ENCODE measurements around the gene PTTG1. TPM values are rescaled to one million over a fixed set of nuclear protein-coding genes. Genes with fewer than 3 reads are reported as not detected.

PTTG1 gene
- total RNA-seq, 1 experiment from 2014 or later = 234 TPM

- Histone ChIP-seq H2AFZ (ENCODE audit: low read length) (no peak overlapping the region), H3K9me3 (ENCODE audit: low read length) (no peaks in the 10 kb centered on the region), H3K27ac (ENCODE audit: low read length) (no peak overlapping the region), H3K9me2 (replicated peaks; ENCODE audit: insufficient read depth, low read length) (no peaks in the 10 kb centered on the region), H3K9ac (ENCODE audit: low read length) (no peak overlapping the region), H3K4me3 (ENCODE audit: low read length) (no peak overlapping the region), H4K20me1 (ENCODE audit: insufficient read depth, low read depth, low read length) (no peaks in the 10 kb centered on the region), H3K4me2 (ENCODE audit: low read depth, low read length, poor library complexity, severe bottlenecking) (no peak overlapping the region), H3K36me3 (ENCODE audit: insufficient read depth, low read length) (no peaks in the 10 kb centered on the region), H3K79me2 (ENCODE audit: low read length) (no peaks in the 10 kb centered on the region), H3K4me1 (ENCODE audit: low read length) (no peaks in the 10 kb centered on the region), H3K27me3 (ENCODE audit: low read length) (no peaks in the 10 kb centered on the region)
- no peak for DNase-seq
Observed at GRCh38 chr5:160460377-160461049, 38.9 kb downstream of the PTTG1 start.

DNA sequence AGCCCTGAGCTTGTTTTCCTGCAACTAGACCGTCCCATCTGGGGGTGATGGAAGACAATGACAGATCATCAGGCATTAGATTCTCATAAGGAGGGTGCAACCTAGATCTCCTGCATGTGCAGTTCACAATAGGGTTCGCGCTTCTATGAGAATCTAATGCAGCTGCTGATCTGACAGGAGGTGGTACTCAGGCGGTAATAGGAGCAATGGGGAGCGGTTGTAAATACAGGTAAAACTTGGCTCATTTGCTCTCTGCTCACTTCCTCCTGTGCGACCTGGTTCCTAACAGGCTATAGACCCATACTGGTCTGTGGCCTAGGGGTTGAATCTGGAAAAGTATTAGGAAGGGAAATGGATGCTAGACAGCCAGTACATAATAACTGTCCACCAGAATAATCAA lies 39.7 kb downstream of the PTTG1 start:
- H3K9me2 ChIP-seq (replicated peaks; ENCODE audit: insufficient read depth, low read length) = no peaks in the 10 kb centered on the region
- no peaks in the 10 kb centered on the region for H3K4me1 ChIP-seq (ENCODE audit: low read length)
- no peaks in the 10 kb centered on the region for H3K9me3 ChIP-seq (ENCODE audit: low read length)
- no peak overlapping the region for H3K27ac ChIP-seq (ENCODE audit: low read length)
- H3K4me3 ChIP-seq (ENCODE audit: low read length) = no peak overlapping the region
- no peaks in the 10 kb centered on the region for H3K79me2 ChIP-seq (ENCODE audit: low read length)
- no peaks in the 10 kb centered on the region for H3K27me3 ChIP-seq (ENCODE audit: low read length)
- no peak overlapping the region for H3K4me2 ChIP-seq (ENCODE audit: low read depth, low read length, poor library complexity, severe bottlenecking)
- no peak overlapping the region for H2AFZ ChIP-seq (ENCODE audit: low read length)
- no peak overlapping the region for H3K9ac ChIP-seq (ENCODE audit: low read length)
- no peaks in the 10 kb centered on the region for H3K36me3 ChIP-seq (ENCODE audit: insufficient read depth, low read length)
- no peak for DNase-seq
- H4K20me1 ChIP-seq (ENCODE audit: insufficient read depth, low read depth, low read length) = no peaks in the 10 kb centered on the region

DNA sequence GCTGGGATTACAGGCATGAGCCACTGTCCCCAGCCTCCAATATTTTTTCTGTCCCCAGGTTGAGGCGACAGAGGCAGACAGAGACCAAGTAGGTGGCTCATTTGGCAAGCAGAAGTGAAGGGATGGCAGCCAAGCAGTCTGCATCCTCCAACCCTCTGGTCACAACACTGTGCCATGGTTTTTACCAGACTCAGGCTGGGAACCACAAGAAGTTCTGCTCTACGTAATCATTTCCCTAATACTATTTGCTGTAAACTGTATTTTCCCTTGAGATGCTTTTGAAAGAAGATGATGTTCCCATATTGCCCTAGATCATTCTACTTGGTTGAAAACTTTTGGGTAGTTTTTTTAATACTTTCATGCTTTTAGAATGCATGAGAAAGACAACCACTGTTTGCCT lies 40.5 kb downstream of the PTTG1 start:
- no peaks in the 10 kb centered on the region for H4K20me1 ChIP-seq (ENCODE audit: insufficient read depth, low read depth, low read length)
- no peak for DNase-seq
- no peaks in the 10 kb centered on the region for H3K9me3 ChIP-seq (ENCODE audit: low read length)
- H2AFZ ChIP-seq (ENCODE audit: low read length) = no peak overlapping the region
- H3K79me2 ChIP-seq (ENCODE audit: low read length) = no peaks in the 10 kb centered on the region
- H3K9ac ChIP-seq (ENCODE audit: low read length) = no peak overlapping the region
- H3K4me2 ChIP-seq (ENCODE audit: low read depth, low read length, poor library complexity, severe bottlenecking) = no peak overlapping the region
- no peaks in the 10 kb centered on the region for H3K36me3 ChIP-seq (ENCODE audit: insufficient read depth, low read length)
- H3K27me3 ChIP-seq (ENCODE audit: low read length) = no peaks in the 10 kb centered on the region
- H3K4me1 ChIP-seq (ENCODE audit: low read length) = no peaks in the 10 kb centered on the region
- no peak overlapping the region for H3K4me3 ChIP-seq (ENCODE audit: low read length)
- no peak overlapping the region for H3K27ac ChIP-seq (ENCODE audit: low read length)
- H3K9me2 ChIP-seq (replicated peaks; ENCODE audit: insufficient read depth, low read length) = no peaks in the 10 kb centered on the region

GRCh38 chr5:160463227-160463626 lies 41.6 kb downstream of the PTTG1 start:
- Histone ChIP-seq H3K4me1 (ENCODE audit: low read length) (peaks cover 7% of the 10 kb centered on the region; the same call in 1 of the 2 replicates), H4K20me1 (ENCODE audit: insufficient read depth, low read depth, low read length) (no peaks in the 10 kb centered on the region), H3K36me3 (ENCODE audit: insufficient read depth, low read length) (no peaks in the 10 kb centered on the region), H3K79me2 (ENCODE audit: low read length) (no peaks in the 10 kb centered on the region), H3K27ac (ENCODE audit: low read length) (no peak overlapping the region), H3K9me3 (ENCODE audit: low read length) (no peaks in the 10 kb centered on the region), H3K9ac (ENCODE audit: low read length) (no peak overlapping the region), H3K4me2 (ENCODE audit: low read depth, low read length, poor library complexity, severe bottlenecking) (no peak overlapping the region), H3K9me2 (replicated peaks; ENCODE audit: insufficient read depth, low read length) (no peaks in the 10 kb centered on the region), H3K27me3 (ENCODE audit: low read length) (no peaks in the 10 kb centered on the region), H3K4me3 (ENCODE audit: low read length) (no peak overlapping the region), H2AFZ (ENCODE audit: low read length) (no peak overlapping the region)
- DNase-seq = no peak

- H3K4me2 ChIP-seq (ENCODE audit: low read depth, low read length, poor library complexity, severe bottlenecking) = no peak overlapping the region
- DNase-seq = no peak
- H3K9ac ChIP-seq (ENCODE audit: low read length) = no peak overlapping the region
- H4K20me1 ChIP-seq (ENCODE audit: insufficient read depth, low read depth, low read length) = no peaks in the 10 kb centered on the region
- no peaks in the 10 kb centered on the region for H3K79me2 ChIP-seq (ENCODE audit: low read length)
- no peaks in the 10 kb centered on the region for H3K9me2 ChIP-seq (replicated peaks; ENCODE audit: insufficient read depth, low read length)
- no peak overlapping the region for H3K4me3 ChIP-seq (ENCODE audit: low read length)
- no peaks in the 10 kb centered on the region for H3K36me3 ChIP-seq (ENCODE audit: insufficient read depth, low read length)
- H3K27ac ChIP-seq (ENCODE audit: low read length) = no peak overlapping the region
- no peaks in the 10 kb centered on the region for H3K27me3 ChIP-seq (ENCODE audit: low read length)
- no peak overlapping the region for H2AFZ ChIP-seq (ENCODE audit: low read length)
- H3K4me1 ChIP-seq (ENCODE audit: low read length) = peaks cover 8% of the 10 kb centered on the region; the same call in 1 of the 2 replicates
- H3K9me3 ChIP-seq (ENCODE audit: low read length) = no peaks in the 10 kb centered on the region
Observed at GRCh38 chr5:160463740-160464465, 42.2 kb downstream of the PTTG1 start.

DNA sequence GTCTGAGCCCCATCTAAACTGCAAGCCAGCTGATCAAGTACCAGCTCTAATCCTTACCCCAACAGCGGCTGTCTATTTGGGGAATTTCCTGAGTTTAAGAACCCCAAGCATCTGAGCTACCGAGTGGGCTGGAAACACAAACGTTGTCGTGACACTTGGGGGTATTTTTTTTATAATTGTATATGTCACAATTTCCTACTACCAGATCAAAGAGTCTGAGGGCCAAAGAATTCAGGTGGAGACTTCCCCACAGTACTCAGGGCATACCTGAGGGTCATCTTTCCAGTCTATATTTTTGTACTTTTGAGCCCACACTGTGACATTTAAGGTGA lies 42.8 kb downstream of the PTTG1 start:
- Histone ChIP-seq H3K9me2 (replicated peaks; ENCODE audit: insufficient read depth, low read length) (no peaks in the 10 kb centered on the region), H3K79me2 (ENCODE audit: low read length) (no peaks in the 10 kb centered on the region), H3K27ac (ENCODE audit: low read length) (no peak overlapping the region), H2AFZ (ENCODE audit: low read length) (no peak overlapping the region), H3K9ac (ENCODE audit: low read length) (no peak overlapping the region), H3K4me1 (ENCODE audit: low read length) (peaks cover 8% of the 10 kb centered on the region; the same call in 1 of the 2 replicates), H3K27me3 (ENCODE audit: low read length) (no peaks in the 10 kb centered on the region), H3K4me3 (ENCODE audit: low read length) (no peak overlapping the region), H3K36me3 (ENCODE audit: insufficient read depth, low read length) (no peaks in the 10 kb centered on the region), H3K4me2 (ENCODE audit: low read depth, low read length, poor library complexity, severe bottlenecking) (no peak overlapping the region), H3K9me3 (ENCODE audit: low read length) (no peaks in the 10 kb centered on the region), H4K20me1 (ENCODE audit: insufficient read depth, low read depth, low read length) (no peaks in the 10 kb centered on the region)
- no peak for DNase-seq

DNA sequence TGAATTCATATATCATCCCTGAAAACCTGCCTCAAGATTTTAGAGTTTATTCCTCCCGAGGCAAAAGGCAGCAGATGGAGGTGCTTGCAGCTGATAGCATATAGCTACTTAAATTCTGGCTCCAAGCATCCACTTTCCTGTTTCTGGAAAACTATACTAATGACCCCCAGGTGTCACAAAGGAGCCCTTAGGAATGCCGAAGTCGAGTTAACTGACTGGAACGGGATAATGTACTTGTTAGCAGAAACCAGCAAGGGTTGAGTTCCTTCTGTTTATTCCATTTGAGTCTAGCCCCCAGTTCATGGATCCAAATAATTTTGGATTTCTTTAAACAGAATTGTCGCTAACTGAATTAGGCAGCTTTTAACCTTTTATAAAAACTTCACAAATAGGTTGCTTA lies 44.5 kb downstream of the PTTG1 start:
- no peak overlapping the region for H3K4me3 ChIP-seq (ENCODE audit: low read length)
- DNase-seq = no peak
- H4K20me1 ChIP-seq (ENCODE audit: insufficient read depth, low read depth, low read length) = no peaks in the 10 kb centered on the region
- no peak overlapping the region for H2AFZ ChIP-seq (ENCODE audit: low read length)
- H3K36me3 ChIP-seq (ENCODE audit: insufficient read depth, low read length) = no peaks in the 10 kb centered on the region
- no peak overlapping the region for H3K27ac ChIP-seq (ENCODE audit: low read length)
- peaks cover 8% of the 10 kb centered on the region; the same call in 1 of the 2 replicates for H3K4me1 ChIP-seq (ENCODE audit: low read length)
- no peak overlapping the region for H3K9ac ChIP-seq (ENCODE audit: low read length)
- no peaks in the 10 kb centered on the region for H3K79me2 ChIP-seq (ENCODE audit: low read length)
- H3K27me3 ChIP-seq (ENCODE audit: low read length) = no peaks in the 10 kb centered on the region
- no peaks in the 10 kb centered on the region for H3K9me2 ChIP-seq (replicated peaks; ENCODE audit: insufficient read depth, low read length)
- H3K4me2 ChIP-seq (ENCODE audit: low read depth, low read length, poor library complexity, severe bottlenecking) = no peak overlapping the region
- H3K9me3 ChIP-seq (ENCODE audit: low read length) = no peaks in the 10 kb centered on the region

- Histone ChIP-seq H3K4me2 (ENCODE audit: low read depth, low read length, poor library complexity, severe bottlenecking) (no peak overlapping the region), H3K36me3 (ENCODE audit: insufficient read depth, low read length) (no peaks in the 10 kb centered on the region), H3K9ac (ENCODE audit: low read length) (no peak overlapping the region), H3K9me2 (replicated peaks; ENCODE audit: insufficient read depth, low read length) (no peaks in the 10 kb centered on the region), H2AFZ (ENCODE audit: low read length) (no peak overlapping the region), H3K9me3 (ENCODE audit: low read length) (no peaks in the 10 kb centered on the region), H3K79me2 (ENCODE audit: low read length) (no peaks in the 10 kb centered on the region), H4K20me1 (ENCODE audit: insufficient read depth, low read depth, low read length) (no peaks in the 10 kb centered on the region), H3K4me1 (ENCODE audit: low read length) (peaks cover 8% of the 10 kb centered on the region; the same call in 1 of the 2 replicates), H3K27me3 (ENCODE audit: low read length) (no peaks in the 10 kb centered on the region), H3K4me3 (ENCODE audit: low read length) (no peak overlapping the region), H3K27ac (ENCODE audit: low read length) (no peak overlapping the region)
- no peak for DNase-seq
Observed at GRCh38 chr5:160466889-160467554, 45.4 kb downstream of the PTTG1 start.

Measured in Karpas-422 (cell line).